HepG2 (cell line): Measurements from ENCODE around the gene HS6ST2. TPM values are rescaled to one million over a fixed set of nuclear protein-coding genes. Genes with fewer than 3 reads are reported as not detected.

ENCODE experiments used
- ATAC-seq: fragments of 200-7000 bp; cut with Tn5 transposase; 3 replicates; pipeline ENCODE4 v1.9.1; 2020; ENCODE audit warnings: mild to moderate bottlenecking, moderate library complexity
- BruUV-seq: library from RNA; stranded (reverse); fragments of 400-500 nt; replicated peaks from 2 replicates; lab custom pipeline; 2021; lab: Mats Ljungman, UMichigan
- CTCF ChIA-PET: fragments of 300-600 bp; formaldehyde crosslinking; extraction: SDS; loops from one replicate; lab custom pipeline; 2021; ENCODE audit warnings: low total read pairs, inconsistent platforms, low intra/inter-chr PET ratio; lab: Yijun Ruan, JAX
- POLR2A ChIA-PET: fragments of 350-600 bp; sonication (Branson Sonifier 250); formaldehyde crosslinking; loops from one replicate; lab custom pipeline; 2020; ENCODE audit warnings: antibody characterized with exemption, inconsistent platforms; lab: Yijun Ruan, JAX
- DNase-seq: peaks from one replicate; pipeline ENCODE4 v3.0.0-alpha.2; 2015; ENCODE audit warnings: low spot score
- FAIRE-seq: peaks from 3 replicates; lab custom pipeline; 2011; peaks lifted over from hg19 to GRCh38; lab: Jason Lieb, UNC
- H2AFZ ChIP-seq: one replicate; pipeline ENCODE4 v1.6.1; 2011; ENCODE audit warnings: low read length, inconsistent platforms
- H3K27ac ChIP-seq: fragments of 300-600 bp; 3 replicates; pipeline ENCODE4 v1.8.0; 2011; ENCODE audit warnings: mixed run types, mild to moderate bottlenecking, mixed read lengths, low read length, inconsistent platforms; ENCODE audit not compliant: insufficient read depth; ENCODE audit errors: extremely low read length
- H3K27me3 ChIP-seq, 2 experiments: fragments of 200-600 bp in 1 of 2; 2 replicates in 1 of 2; 3 replicates in 1 of 2; pipeline versions ENCODE4 v1.6.0 to v1.8.0; 2011; ENCODE audit warnings: low read length in 2 of 2, mild to moderate bottlenecking in 2 of 2, moderate library complexity in 2 of 2, inconsistent platforms in 1 of 2; ENCODE audit not compliant: insufficient read depth in 2 of 2, control insufficient read depth in 1 of 2
- H3K36me3 ChIP-seq, 2 experiments: fragments of 200-600 bp in 1 of 2; replicated peaks in 1 of 2; 2 replicates in 1 of 2; 3 replicates in 1 of 2; pipeline versions ENCODE4 v1.5.1 to v1.8.0; 2011; ENCODE audit warnings: low read length in 2 of 2, inconsistent platforms in 1 of 2; ENCODE audit not compliant: insufficient read depth in 2 of 2, control insufficient read depth in 1 of 2
- H3K4me1 ChIP-seq: 2 replicates; pipeline ENCODE4 v1.5.1; 2012; ENCODE audit warnings: low read length, inconsistent platforms; ENCODE audit not compliant: insufficient read depth
- H3K4me2 ChIP-seq: 2 replicates; pipeline ENCODE4 v1.6.0; 2011; ENCODE audit warnings: low read depth, low read length, inconsistent platforms
- H3K4me3 ChIP-seq, 3 experiments: fragments of 200-600 bp in 1 of 3; sonication (generic), shearing (Covaris generic) in 1 of 3; replicated peaks in 1 of 3; 2 replicates each; pipeline ENCODE4 v1.5.1; 2011 to 2016; ENCODE audit warnings: low read length in 3 of 3, inconsistent platforms in 2 of 3, low read depth in 2 of 3, mild to moderate bottlenecking in 2 of 3, control low read depth in 1 of 3, mixed read lengths in 1 of 3; ENCODE audit not compliant: insufficient read depth in 1 of 3
- H3K79me2 ChIP-seq: one replicate; pipeline ENCODE4 v1.6.1; 2011; ENCODE audit warnings: low read length, inconsistent platforms; ENCODE audit not compliant: insufficient read depth
- H3K9ac ChIP-seq: 2 replicates; pipeline ENCODE4 v1.6.0; 2011; ENCODE audit warnings: mild to moderate bottlenecking, low read depth, low read length, inconsistent platforms; ENCODE audit not compliant: insufficient read depth
- H3K9me3 ChIP-seq: 2 replicates; pipeline ENCODE4 v1.5.1; 2012; ENCODE audit warnings: mild to moderate bottlenecking, low read length
- H4K20me1 ChIP-seq: 2 replicates; pipeline ENCODE4 v1.6.0; 2011; ENCODE audit warnings: inconsistent platforms, mild to moderate bottlenecking, low read length, moderate library complexity; ENCODE audit not compliant: insufficient read depth
- CC2D1A ChIP-seq: sonication (generic); formaldehyde crosslinking; IDR thresholded peaks from 2 replicates; pipeline ENCODE4 v1.8.1; 2023; ENCODE audit warnings: mild to moderate bottlenecking, missing genetic modification reagents
- HDAC2 ChIP-seq: sonication (generic); formaldehyde crosslinking; IDR thresholded peaks from 2 replicates; pipeline ENCODE4 v1.4.0; 2020; ENCODE audit warnings: missing genetic modification reagents
- KLF11 ChIP-seq: IDR thresholded peaks from 2 replicates; pipeline ENCODE4 v1.6.1; 2016; ENCODE audit warnings: missing compliant biosample characterization
- MYNN ChIP-seq: sonication (generic); formaldehyde crosslinking; IDR thresholded peaks from 2 replicates; pipeline ENCODE4 v1.4.0; 2020; ENCODE audit warnings: mild to moderate bottlenecking, low read depth, missing genetic modification reagents
- NFYC ChIP-seq: IDR thresholded peaks from 2 replicates; pipeline ENCODE4 v1.6.1; 2016; ENCODE audit warnings: missing genetic modification reagents, missing compliant biosample characterization
- NR2C2 ChIP-seq: sonication (generic); formaldehyde crosslinking; IDR thresholded peaks from 2 replicates; pipeline ENCODE4 v1.4.0; 2020; ENCODE audit warnings: missing genetic modification reagents, mild to moderate bottlenecking, moderate library complexity, borderline replicate concordance
- PRMT3 ChIP-seq: sonication (generic); formaldehyde crosslinking; IDR thresholded peaks from 2 replicates; pipeline ENCODE4 v1.8.1; 2022; ENCODE audit warnings: low read depth, mild to moderate bottlenecking, moderate library complexity, missing genetic modification reagents, borderline replicate concordance
- SALL1 ChIP-seq: sonication (generic); formaldehyde crosslinking; IDR thresholded peaks from 2 replicates; pipeline ENCODE4 v1.8.0; 2022; ENCODE audit warnings: mild to moderate bottlenecking, missing genetic modification reagents
- SSRP1 ChIP-seq: IDR thresholded peaks from 2 replicates; pipeline ENCODE4 v1.6.1; 2016; ENCODE audit warnings: control low read depth
- ZIK1 ChIP-seq: sonication (generic); formaldehyde crosslinking; IDR thresholded peaks from 2 replicates; pipeline ENCODE4 v1.5.0; 2020; ENCODE audit warnings: mild to moderate bottlenecking, low read depth, missing genetic modification reagents, borderline replicate concordance
- ZMYM4 ChIP-seq: sonication (generic); formaldehyde crosslinking; IDR thresholded peaks from 2 replicates; pipeline ENCODE4 v1.8.1; 2023; ENCODE audit warnings: mild to moderate bottlenecking, missing genetic modification reagents
- ZNF264 ChIP-seq: sonication (generic); formaldehyde crosslinking; IDR thresholded peaks from 2 replicates; pipeline ENCODE4 v1.4.0; 2020; ENCODE audit warnings: missing genetic modification reagents
- ZNF430 ChIP-seq: sonication (generic); formaldehyde crosslinking; IDR thresholded peaks from 2 replicates; pipeline ENCODE4 v1.9.0; 2021; ENCODE audit warnings: mild to moderate bottlenecking, missing genetic modification reagents
- ZNF432 ChIP-seq: sonication (generic); formaldehyde crosslinking; IDR thresholded peaks from 2 replicates; pipeline ENCODE4 v1.5.0; 2020; ENCODE audit warnings: missing genetic modification reagents, mild to moderate bottlenecking, borderline replicate concordance
- ZNF670 ChIP-seq: sonication (generic); formaldehyde crosslinking; IDR thresholded peaks from 2 replicates; pipeline ENCODE4 v1.8.0; 2022; ENCODE audit warnings: mild to moderate bottlenecking, missing genetic modification reagents, borderline replicate concordance
- ZNF761 ChIP-seq: sonication (generic); formaldehyde crosslinking; conservative IDR thresholded peaks from 2 replicates; pipeline ENCODE4 v1.4.0; 2020; ENCODE audit warnings: mild to moderate bottlenecking, missing genetic modification reagents
- ZSCAN29 ChIP-seq: sonication (generic); formaldehyde crosslinking; conservative IDR thresholded peaks from 2 replicates; pipeline ENCODE4 v1.4.0; 2020; ENCODE audit warnings: mild to moderate bottlenecking, missing genetic modification reagents
- WGBS: methylation state at CpG from one replicate; pipeline ENCODE4 v1.1.6; 2017; ENCODE audit warnings: low lambda C conversion rate; 5-methylcytosine and 5-hydroxymethylcytosine counted together
- in situ Hi-C: cut with HindIII; loops from 2 replicates; pipeline ENCODE4 v1.10.0; 2017; ENCODE audit warnings: low pct_unique_long_range_greater_than_20kb; ENCODE audit not compliant: extremely low pct_ligation_motif_present
- intact Hi-C: fragments of 100-400 bp; cut with micrococcal nuclease; formaldehyde crosslinking; loops from one replicate; pipeline ENCODE4 v1.10.0; 2022; ENCODE audit not compliant: unreplicated experiment
- polyA plus RNA-seq, 8 experiments: library from polyadenylated mRNA; depleted of rRNA in 3 of 8; stranded (reverse) in 7 of 8; unstranded in 1 of 8; fragments of >200 nt; fragmentation: Illumina TruSeq in 4 of 8; extraction: Trizol in 4 of 8; gene quantifications; 2 replicates each; pipeline versions ENCODE4 v1.2.1 to v1.2.3, GENCODE V29; 2011 to 2016; ENCODE audit warnings: low read depth in 4 of 8, missing spikeins in 1 of 8, mixed read lengths in 1 of 8; ENCODE audit not compliant: insufficient read depth in 1 of 8
- total RNA-seq, 5 experiments: library from RNA; depleted of rRNA; stranded (reverse); fragments of >200 nt; fragmentation: Illumina TruSeq; extraction: Trizol; gene quantifications; 2 replicates each; pipeline ENCODE4 v1.2.3, GENCODE V29; 2016; ENCODE audit warnings: low read depth in 1 of 5
- TF ChIP-seq, protein P1 (sequence below): sonication (generic); formaldehyde crosslinking; IDR thresholded peaks from 2 replicates; pipeline ENCODE4 v1.8.1; 2023; ENCODE audit warnings: missing genetic modification reagents, mild to moderate bottlenecking, borderline replicate concordance
- TF ChIP-seq, protein P2 (sequence below): sonication (generic); formaldehyde crosslinking; IDR thresholded peaks from 2 replicates; pipeline ENCODE4 v1.8.1; 2023; ENCODE audit warnings: mild to moderate bottlenecking, moderate library complexity, missing genetic modification reagents
- TF ChIP-seq, protein P3 (sequence below): sonication (generic); formaldehyde crosslinking; IDR thresholded peaks from 2 replicates; pipeline ENCODE4 v1.4.0; 2020; ENCODE audit warnings: mild to moderate bottlenecking, missing genetic modification reagents

HS6ST2 gene
- total and polyA plus RNA-seq, 2 of the 13 experiments (the other 11 are each of a cell fraction or from before 2014, with no cell fraction given), result 0.05 TPM; not detected in 1

DNA sequence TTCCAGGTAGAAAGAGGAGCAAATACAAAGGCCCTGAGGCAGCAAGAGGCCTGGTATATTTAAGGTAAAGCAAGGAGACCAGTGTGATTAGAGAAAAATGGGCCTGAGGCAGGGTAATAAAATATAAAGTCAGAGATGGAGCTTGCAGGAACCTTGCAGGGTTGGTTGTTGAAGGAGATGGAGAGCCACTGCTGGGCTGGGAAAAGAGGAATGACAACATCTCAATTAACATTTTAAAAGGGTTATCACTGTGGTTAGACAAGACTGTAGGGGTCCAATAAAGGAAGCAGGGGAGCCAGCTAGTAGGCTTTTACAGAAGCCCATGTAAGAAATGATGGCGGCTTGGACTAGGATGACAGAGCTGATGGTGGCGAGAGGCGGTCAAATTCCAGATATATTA is 264.0 kb downstream of the HS6ST2 start:
- no peaks in the 10 kb centered on the region for H4K20me1 ChIP-seq
- TF ChIP-seq ZMYM4 (CRISPR knock-in tag) (no peak), CC2D1A (CRISPR knock-in tag) (no peak), KLF11 (CRISPR knock-in tag) (no peak)
- 93% methylated on average over 3 of the region's 3 CpGs for WGBS
- H3K36me3 ChIP-seq, result no peaks in the 10 kb centered on the region
- no peak overlapping the region for H2AFZ ChIP-seq
- H3K4me1 ChIP-seq, result no peaks in the 10 kb centered on the region
- in situ Hi-C loops (no loop called here), intact Hi-C loops (no loop called here)
- ATAC-seq, result no peak
- H3K27ac ChIP-seq, result no peak overlapping the region
- ChIA-PET POLR2A (no interaction called here), CTCF (no interaction called here)
- H3K27me3 ChIP-seq, result no peaks in the 10 kb centered on the region; a peak in 1 of 5 replicates
- no peak overlapping the region for H3K4me3 ChIP-seq
- H3K79me2 ChIP-seq, result no peaks in the 10 kb centered on the region
- no peak overlapping the region for H3K9ac ChIP-seq
- no peak for FAIRE-seq
- DNase-seq, result no peak
- no peak overlapping the region for H3K4me2 ChIP-seq
- BruUV-seq, result no TSS peak
- no peaks in the 10 kb centered on the region for H3K9me3 ChIP-seq

DNA sequence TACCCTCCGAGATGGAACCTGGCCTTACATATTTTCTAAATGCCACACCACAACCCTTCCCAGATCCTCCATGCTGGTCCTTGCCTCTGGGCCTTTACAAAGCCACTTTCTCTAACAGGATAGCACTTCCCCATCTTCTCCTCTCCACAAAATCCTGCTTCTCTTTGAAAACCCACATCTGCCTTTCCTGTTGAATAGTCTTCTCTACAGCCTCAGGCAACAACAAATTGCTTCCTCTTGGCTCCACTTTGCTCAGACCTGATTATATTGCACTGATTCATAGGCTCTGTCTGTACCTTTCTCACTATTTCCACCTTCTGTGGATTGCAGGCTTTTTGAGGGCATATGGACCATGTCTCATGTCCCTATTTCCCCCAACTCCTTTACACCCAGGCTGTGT is 265.9 kb downstream of the HS6ST2 start:
- H3K9ac ChIP-seq, result no peak overlapping the region
- no TSS peak for BruUV-seq
- 61% methylated on average over 1 of the region's 1 CpG for WGBS
- ATAC-seq, result no peak
- no peak for FAIRE-seq
- H3K27me3 ChIP-seq, result no peaks in the 10 kb centered on the region; a peak in 1 of 5 replicates
- in situ Hi-C loops (no loop called here), intact Hi-C loops (no loop called here)
- ChIA-PET CTCF (no interaction called here), POLR2A (no interaction called here)
- no peak overlapping the region for H3K27ac ChIP-seq
- no peaks in the 10 kb centered on the region for H3K79me2 ChIP-seq
- no peak overlapping the region for H3K4me3 ChIP-seq
- no peak for DNase-seq
- H2AFZ ChIP-seq, result no peak overlapping the region
- no peaks in the 10 kb centered on the region for H3K9me3 ChIP-seq
- no peaks in the 10 kb centered on the region for H3K4me1 ChIP-seq
- no peaks in the 10 kb centered on the region for H4K20me1 ChIP-seq
- H3K36me3 ChIP-seq, result no peaks in the 10 kb centered on the region
- H3K4me2 ChIP-seq, result no peak overlapping the region
- TF ChIP-seq SSRP1 (CRISPR knock-in tag), result no peak
- TF ChIP-seq, protein P1, sequence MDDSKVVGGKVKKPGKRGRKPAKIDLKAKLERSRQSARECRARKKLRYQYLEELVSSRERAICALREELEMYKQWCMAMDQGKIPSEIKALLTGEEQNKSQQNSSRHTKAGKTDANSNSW (CRISPR knock-in tag), result no peak
- TF ChIP-seq, protein P2, sequence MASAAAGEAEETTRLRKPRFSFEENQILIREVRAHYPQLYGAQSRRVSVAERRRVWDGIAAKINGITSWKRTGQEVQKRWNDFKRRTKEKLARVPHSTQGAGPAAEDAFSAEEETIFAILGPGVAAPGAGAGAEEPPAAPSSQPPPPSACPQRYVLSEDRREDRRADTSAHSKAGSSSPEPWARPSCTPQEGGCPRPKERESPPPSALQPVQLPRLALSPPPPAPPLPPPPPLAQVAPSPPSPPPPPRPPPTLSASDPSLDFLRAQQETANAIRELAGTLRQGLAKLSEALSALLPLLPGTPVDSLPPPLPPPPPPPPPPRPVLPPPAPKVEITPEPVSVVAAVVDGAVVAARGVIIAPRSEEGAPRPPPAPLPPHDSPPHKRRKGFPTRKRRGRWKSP (CRISPR knock-in tag), result no peak
- no peak for TF ChIP-seq ZSCAN29
- TF ChIP-seq HDAC2 (CRISPR knock-in tag), result no peak
- TF ChIP-seq, protein P3, sequence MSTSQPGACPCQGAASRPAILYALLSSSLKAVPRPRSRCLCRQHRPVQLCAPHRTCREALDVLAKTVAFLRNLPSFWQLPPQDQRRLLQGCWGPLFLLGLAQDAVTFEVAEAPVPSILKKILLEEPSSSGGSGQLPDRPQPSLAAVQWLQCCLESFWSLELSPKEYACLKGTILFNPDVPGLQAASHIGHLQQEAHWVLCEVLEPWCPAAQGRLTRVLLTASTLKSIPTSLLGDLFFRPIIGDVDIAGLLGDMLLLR (CRISPR knock-in tag), result no peak
- TF ChIP-seq ZNF432 (CRISPR knock-in tag), result no peak
- no peak for TF ChIP-seq NR2C2
- no peak for TF ChIP-seq ZNF430 (CRISPR knock-in tag)
- no peak for TF ChIP-seq PRMT3
- no peak for TF ChIP-seq ZIK1 (CRISPR knock-in tag)
- no peak for TF ChIP-seq ZNF761 (CRISPR knock-in tag)
- no peak for TF ChIP-seq ZNF264
- TF ChIP-seq NFYC (CRISPR knock-in tag), result no peak
- TF ChIP-seq ZNF670, result no peak
- TF ChIP-seq MYNN (CRISPR knock-in tag), result no peak
- TF ChIP-seq SALL1 (CRISPR knock-in tag), result no peak
